A549 (cell line): ENCODE data around the gene TRAF7. TPM values are rescaled to one million over a fixed set of nuclear protein-coding genes. Genes with fewer than 3 reads are reported as not detected.

ENCODE experiments used
- ATAC-seq, 2 experiments: fragments of 200-7000 bp in 1 of 2; fragments of >200 bp in 1 of 2; cut with Nextera tagmentation in 1 of 2; cut with Tn5 transposase in 1 of 2; 3 replicates each; pipeline versions ENCODE4 v1.8.0 to v1.9.1; 2018 to 2020; ENCODE audit warnings: mild to moderate bottlenecking in 1 of 2, moderate library complexity in 1 of 2
- CTCF ChIA-PET: fragments of 300-600 bp; sonication (Branson Sonifier 250); formaldehyde crosslinking; extraction: SDS; loops from one replicate; lab custom pipeline; 2021; ENCODE audit warnings: antibody characterized with exemption, inconsistent platforms; lab: Yijun Ruan, JAX
- POLR2A ChIA-PET: fragments of 350-600 bp; formaldehyde crosslinking; extraction: SDS; loops from one replicate; lab custom pipeline; 2021; ENCODE audit warnings: antibody characterized with exemption, inconsistent platforms; lab: Yijun Ruan, JAX
- DNase-seq, 2 experiments: peaks; one replicate each; pipeline versions ENCODE4 v3.0.0 to v3.0.0-alpha.2; 2011 to 2016; ENCODE audit warnings: low read depth in 1 of 2, low spot score in 1 of 2
- FAIRE-seq: peaks from 2 replicates; lab custom pipeline; 2011; peaks lifted over from hg19 to GRCh38; lab: Jason Lieb, UNC
- H3K27ac ChIP-seq, 2 experiments: fragments of >200 bp; sonication (Bioruptor Twin); formaldehyde crosslinking; 3 replicates each; pipeline ENCODE4 v1.5.1; 2016 to 2017
- H3K4me1 ChIP-seq: fragments of >200 bp; sonication (Bioruptor Twin); formaldehyde crosslinking; 3 replicates; pipeline ENCODE4 v1.6.1; 2016
- H3K4me2 ChIP-seq: fragments of >200 bp; sonication (Bioruptor Twin); formaldehyde crosslinking; 3 replicates; pipeline ENCODE4 v1.6.1; 2016
- H3K4me3 ChIP-seq: fragments of >200 bp; sonication (Bioruptor Twin); formaldehyde crosslinking; 3 replicates; pipeline ENCODE4 v1.5.1; 2016
- H3K9me3 ChIP-seq: fragments of >200 bp; sonication (Bioruptor Twin); formaldehyde crosslinking; 3 replicates; pipeline ENCODE4 v1.6.1; 2016
- CBX8 ChIP-seq: fragments of 200-600 bp; sonication (generic); IDR thresholded peaks from 2 replicates; pipeline ENCODE4 v1.6.1; 2016
- CHD2 ChIP-seq: fragments of 150-350 bp; IDR thresholded peaks from 2 replicates; pipeline ENCODE4 v1.6.1; 2014; ENCODE audit warnings: low read length; ENCODE audit not compliant: partially characterized antibody
- CTCF ChIP-seq: fragments of >200 bp; sonication (Bioruptor Twin); formaldehyde crosslinking; IDR thresholded peaks from 3 replicates; pipeline ENCODE4 v1.5.1; 2016
- E2F6 ChIP-seq: IDR thresholded peaks from 2 replicates; pipeline ENCODE4 v1.6.1; 2012; ENCODE audit warnings: low read depth, borderline replicate concordance
- EHMT2 ChIP-seq: fragments of 200-600 bp; sonication (generic); IDR thresholded peaks from 2 replicates; pipeline ENCODE4 v1.6.1; 2016; ENCODE audit warnings: antibody characterized with exemption, low read depth, mild to moderate bottlenecking, moderate library complexity
- ELK1 ChIP-seq: fragments of 150-350 bp; IDR thresholded peaks from 2 replicates; pipeline ENCODE4 v1.6.1; 2014; ENCODE audit warnings: low read depth, mild to moderate bottlenecking, low read length
- EP300 ChIP-seq, 2 experiments: fragments of >200 bp; sonication (Bioruptor Twin); formaldehyde crosslinking; IDR thresholded peaks; 2 replicates in 1 of 2; 3 replicates in 1 of 2; pipeline ENCODE4 v1.6.1; 2016 to 2017
- FOSB ChIP-seq: fragments of 250-450 bp; sonication (Bioruptor Pico); IDR thresholded peaks from 2 replicates; pipeline ENCODE4 v1.5.0; 2020; ENCODE audit warnings: mild to moderate bottlenecking, moderate library complexity
- FOSL2 ChIP-seq, 2 experiments: fragments of 450-650 bp in 1 of 2; fragments of >200 bp in 1 of 2; sonication (Bioruptor Twin) in 1 of 2; formaldehyde crosslinking; IDR thresholded peaks; 2 replicates each; pipeline versions ENCODE4 v1.5.0 to v1.6.1; 2016 to 2020; ENCODE audit warnings: mild to moderate bottlenecking in 1 of 2, moderate library complexity in 1 of 2
- FOXS1 ChIP-seq: fragments of 250-450 bp; sonication (Bioruptor Pico); IDR thresholded peaks from 2 replicates; pipeline ENCODE4 v1.5.0; 2020; ENCODE audit warnings: mild to moderate bottlenecking, moderate library complexity
- HOXB5 ChIP-seq: fragments of 250-450 bp; sonication (Bioruptor Pico); IDR thresholded peaks from 2 replicates; pipeline ENCODE4 v1.5.0; 2020; ENCODE audit warnings: mild to moderate bottlenecking, moderate library complexity
- MAZ ChIP-seq: fragments of 150-350 bp; IDR thresholded peaks from 2 replicates; pipeline ENCODE4 v1.6.1; 2014; ENCODE audit warnings: antibody characterized with exemption, low read depth, low read length, borderline replicate concordance
- NFE2L2 ChIP-seq: fragments of 150-350 bp; conservative IDR thresholded peaks from 2 replicates; pipeline ENCODE4 v1.6.1; 2014; ENCODE audit warnings: low read length
- NR3C1 ChIP-seq: fragments of >200 bp; sonication (Bioruptor Twin); formaldehyde crosslinking; IDR thresholded peaks from 3 replicates; pipeline ENCODE4 v1.6.1; 2017
- POLR2A ChIP-seq: IDR thresholded peaks from 2 replicates; pipeline ENCODE4 v1.6.1; 2012; ENCODE audit warnings: mild to moderate bottlenecking, low read length
- RAD21 ChIP-seq, 2 experiments: fragments of >200 bp in 1 of 2; sonication (Bioruptor Twin) in 1 of 2; formaldehyde crosslinking in 1 of 2; IDR thresholded peaks in 1 of 2; conservative IDR thresholded peaks in 1 of 2; 2 replicates in 1 of 2; 3 replicates in 1 of 2; pipeline ENCODE4 v1.6.1; 2012 to 2018; ENCODE audit warnings: inconsistent platforms in 1 of 2
- RARB ChIP-seq: fragments of 250-450 bp; sonication (Bioruptor Pico); IDR thresholded peaks from 2 replicates; pipeline ENCODE4 v1.8.0; 2021; ENCODE audit warnings: mild to moderate bottlenecking, moderate library complexity
- RFX5 ChIP-seq: fragments of 450-650 bp; IDR thresholded peaks from 2 replicates; pipeline ENCODE4 v1.7.1; 2014; ENCODE audit warnings: antibody characterized with exemption, mild to moderate bottlenecking, moderate library complexity
- RNF2 ChIP-seq: fragments of 200-600 bp; sonication (generic); IDR thresholded peaks from 2 replicates; pipeline ENCODE4 v1.6.1; 2016; ENCODE audit warnings: low read depth, mild to moderate bottlenecking, antibody characterized with exemption, moderate library complexity, borderline replicate concordance
- TP53 ChIP-seq: fragments of 250-450 bp; sonication (Bioruptor Pico); IDR thresholded peaks from 2 replicates; pipeline ENCODE4 v1.5.0; 2021; ENCODE audit warnings: mild to moderate bottlenecking, moderate library complexity
- ZNF302 ChIP-seq: fragments of 250-450 bp; sonication (Bioruptor Pico); IDR thresholded peaks from 2 replicates; pipeline ENCODE4 v1.9.0; 2021; ENCODE audit warnings: inconsistent platforms, mild to moderate bottlenecking, moderate library complexity
- WGBS: methylation state at CpG from one replicate; pipeline ENCODE4 v1.1.6; 2017; ENCODE audit errors: missing lambda C conversion rate; 5-methylcytosine and 5-hydroxymethylcytosine counted together
- polyA plus RNA-seq, 4 experiments: library from polyadenylated mRNA; depleted of rRNA in 3 of 4; stranded (reverse); fragments of >200 nt; fragmentation: RNase III in 1 of 4; extraction: RNeasy Plus Mini Kit Qiagen cat#74134 plus additional on column Dnase treatment in 1 of 4; gene quantifications; 2 replicates in 3 of 4; 3 replicates in 1 of 4; pipeline ENCODE4 v1.2.3, GENCODE V29; 2011 to 2017
- TF ChIP-seq, protein P1 (sequence below): fragments of >200 bp; sonication (Bioruptor Twin); formaldehyde crosslinking; IDR thresholded peaks from 3 replicates; pipeline ENCODE4 v1.6.1; 2016
- TF ChIP-seq, protein P2 (sequence below): IDR thresholded peaks from 2 replicates; pipeline ENCODE4 v1.6.1; 2012
- TF ChIP-seq, protein P3 (sequence below): fragments of 200-600 bp; sonication (generic); IDR thresholded peaks from 2 replicates; pipeline ENCODE4 v1.6.1; 2016; ENCODE audit warnings: antibody characterized with exemption, mild to moderate bottlenecking, moderate library complexity

TRAF7 gene
- polyA plus RNA-seq, 2 of the 4 experiments (the other 2 are of a cell fraction) = 31.9 to 50.0 TPM

DNA sequence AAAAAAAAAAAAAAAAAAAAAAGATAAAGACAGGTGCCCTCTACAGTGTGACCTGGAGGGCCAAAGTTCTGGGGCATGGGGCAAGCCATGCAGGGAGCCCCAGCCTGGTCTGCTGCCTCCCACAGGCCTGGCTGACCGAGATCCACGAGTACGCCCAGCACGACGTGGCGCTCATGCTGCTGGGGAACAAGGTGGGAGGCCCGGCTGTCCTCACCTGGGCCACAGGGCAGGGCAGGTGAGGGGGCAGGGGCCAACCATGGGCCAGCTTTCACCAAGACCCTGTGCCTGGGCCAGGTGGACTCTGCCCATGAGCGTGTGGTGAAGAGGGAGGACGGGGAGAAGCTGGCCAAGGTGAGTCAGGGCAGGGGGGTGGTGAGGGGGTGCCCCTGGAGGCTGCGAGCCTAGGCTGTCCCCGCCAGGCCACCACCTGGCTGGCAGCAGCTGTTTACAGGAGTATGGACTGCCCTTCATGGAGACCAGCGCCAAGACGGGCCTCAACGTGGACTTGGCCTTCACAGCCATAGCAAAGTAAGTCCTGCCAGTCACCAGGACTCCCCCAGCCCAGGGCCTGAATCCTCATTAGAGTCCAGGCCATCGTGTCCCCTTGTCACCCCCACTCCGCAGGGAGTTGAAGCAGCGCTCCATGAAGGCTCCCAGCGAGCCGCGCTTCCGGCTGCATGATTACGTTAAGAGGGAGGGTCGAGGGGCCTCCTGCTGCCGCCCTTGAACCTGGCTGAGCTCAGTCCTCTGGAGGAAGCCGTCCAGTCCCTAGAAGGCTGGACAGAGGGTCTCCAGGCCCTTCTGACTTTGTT lies 2.7 kb upstream of the TRAF7 start (continued):
- TF ChIP-seq CTCF (no peak; the same call in 2 of the 3 replicates), ELK1 (no peak), RFX5 (no peak), ZNF302 (CRISPR knock-in tag) (no peak), POLR2A (0 out of 2 replicates have a peak, but pooled peaks have one; percentile 1), CHD2 (no peak), E2F6 (no peak), CBX8 (no peak), EHMT2 (no peak), TP53 (CRISPR knock-in tag) (0 out of 2 replicates have a peak, but pooled peaks have one; percentile 7)
- TF ChIP-seq, protein P1, sequence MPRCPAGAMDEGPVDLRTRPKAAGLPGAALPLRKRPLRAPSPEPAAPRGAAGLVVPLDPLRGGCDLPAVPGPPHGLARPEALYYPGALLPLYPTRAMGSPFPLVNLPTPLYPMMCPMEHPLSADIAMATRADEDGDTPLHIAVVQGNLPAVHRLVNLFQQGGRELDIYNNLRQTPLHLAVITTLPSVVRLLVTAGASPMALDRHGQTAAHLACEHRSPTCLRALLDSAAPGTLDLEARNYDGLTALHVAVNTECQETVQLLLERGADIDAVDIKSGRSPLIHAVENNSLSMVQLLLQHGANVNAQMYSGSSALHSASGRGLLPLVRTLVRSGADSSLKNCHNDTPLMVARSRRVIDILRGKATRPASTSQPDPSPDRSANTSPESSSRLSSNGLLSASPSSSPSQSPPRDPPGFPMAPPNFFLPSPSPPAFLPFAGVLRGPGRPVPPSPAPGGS = 0 out of 3 replicates have a peak, but pooled peaks have one; percentile 46

DNA sequence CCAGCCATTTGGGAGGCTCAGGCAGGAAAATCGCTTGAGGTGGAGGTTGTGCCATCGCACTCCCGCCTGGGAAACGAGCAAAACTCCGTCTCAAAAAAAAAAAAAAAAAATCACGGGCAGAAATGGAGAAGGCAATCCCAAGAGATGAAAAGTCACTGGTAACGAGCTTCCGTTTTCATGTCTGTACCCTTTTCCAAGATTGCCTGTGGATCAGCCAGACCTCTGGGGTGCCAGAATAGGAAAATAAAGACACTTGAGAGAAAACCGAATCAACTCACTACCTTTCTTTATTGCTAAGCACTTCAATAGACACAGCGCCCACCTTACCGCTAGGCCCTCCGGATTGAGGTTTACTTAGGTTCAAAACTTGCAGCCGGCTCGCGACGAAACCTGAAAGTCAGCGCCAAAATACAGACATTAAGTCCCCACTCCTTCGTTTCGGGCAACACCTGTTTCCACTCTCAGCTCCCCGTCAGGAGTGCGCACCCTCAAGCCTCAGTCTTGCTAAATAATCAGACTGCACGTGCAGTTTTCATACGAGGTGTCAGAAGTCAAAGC lies 970 bp upstream of the TRAF7 start:
- ChIA-PET CTCF (interaction anchor here (0.7 to 2.2 kb wide), 6 partner anchors 8 to 465 kb away, joined by 3 to 9 read pairs (median 3); partner anchors contain the start of gene ECI1), POLR2A (interaction anchor here (0.6 to 2.3 kb wide), 27 partner anchors 8 to 365 kb away, joined by 3 to 30 read pairs (median 8); partner anchors contain the start of genes AMDHD2, BRICD5, CASKIN1 and ECI1)
- DNase-seq = no peak
- 2% methylated on average over 23 of the region's 23 CpGs for WGBS
- no peak for ATAC-seq
- peaks cover 63% of the 10 kb centered on the region for H3K4me1 ChIP-seq
- peak overlapping the region; percentile 88 for H3K4me3 ChIP-seq
- H3K27ac ChIP-seq = peak overlapping the region; percentile 92 to 94
- H3K9me3 ChIP-seq = no peaks in the 10 kb centered on the region
- peak overlapping the region; percentile 99 for H3K4me2 ChIP-seq
- FAIRE-seq = no peak
- TF ChIP-seq EHMT2 (no peak), NFE2L2 (no peak), FOSL2 (IDR thresholded peaks at IDR 0.05) (no peak), FOSL2 (CRISPR knock-in tag; IDR thresholded peaks at IDR 0.05) (no peak), NR3C1 (no peak), FOSB (peak; percentile 66; the same call in 1 of the 2 replicates), HOXB5 (no peak), EP300 (IDR thresholded peaks at IDR 0.05) (no peak), FOXS1 (CRISPR knock-in tag) (no peak), RFX5 (no peak), ELK1 (no peak), MAZ (no peak), CBX8 (no peak), E2F6 (no peak), RARB (no peak), RNF2 (peak; percentile 87; the same call in 1 of the 2 replicates), RAD21 (conservative IDR thresholded peaks at IDR 0.05 in 1 of 2, IDR thresholded peaks at IDR 0.05 in 1 of 2) (no peak)
- TF ChIP-seq, protein P2, sequence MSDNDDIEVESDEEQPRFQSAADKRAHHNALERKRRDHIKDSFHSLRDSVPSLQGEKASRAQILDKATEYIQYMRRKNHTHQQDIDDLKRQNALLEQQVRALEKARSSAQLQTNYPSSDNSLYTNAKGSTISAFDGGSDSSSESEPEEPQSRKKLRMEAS = no peak
- TF ChIP-seq, protein P3, sequence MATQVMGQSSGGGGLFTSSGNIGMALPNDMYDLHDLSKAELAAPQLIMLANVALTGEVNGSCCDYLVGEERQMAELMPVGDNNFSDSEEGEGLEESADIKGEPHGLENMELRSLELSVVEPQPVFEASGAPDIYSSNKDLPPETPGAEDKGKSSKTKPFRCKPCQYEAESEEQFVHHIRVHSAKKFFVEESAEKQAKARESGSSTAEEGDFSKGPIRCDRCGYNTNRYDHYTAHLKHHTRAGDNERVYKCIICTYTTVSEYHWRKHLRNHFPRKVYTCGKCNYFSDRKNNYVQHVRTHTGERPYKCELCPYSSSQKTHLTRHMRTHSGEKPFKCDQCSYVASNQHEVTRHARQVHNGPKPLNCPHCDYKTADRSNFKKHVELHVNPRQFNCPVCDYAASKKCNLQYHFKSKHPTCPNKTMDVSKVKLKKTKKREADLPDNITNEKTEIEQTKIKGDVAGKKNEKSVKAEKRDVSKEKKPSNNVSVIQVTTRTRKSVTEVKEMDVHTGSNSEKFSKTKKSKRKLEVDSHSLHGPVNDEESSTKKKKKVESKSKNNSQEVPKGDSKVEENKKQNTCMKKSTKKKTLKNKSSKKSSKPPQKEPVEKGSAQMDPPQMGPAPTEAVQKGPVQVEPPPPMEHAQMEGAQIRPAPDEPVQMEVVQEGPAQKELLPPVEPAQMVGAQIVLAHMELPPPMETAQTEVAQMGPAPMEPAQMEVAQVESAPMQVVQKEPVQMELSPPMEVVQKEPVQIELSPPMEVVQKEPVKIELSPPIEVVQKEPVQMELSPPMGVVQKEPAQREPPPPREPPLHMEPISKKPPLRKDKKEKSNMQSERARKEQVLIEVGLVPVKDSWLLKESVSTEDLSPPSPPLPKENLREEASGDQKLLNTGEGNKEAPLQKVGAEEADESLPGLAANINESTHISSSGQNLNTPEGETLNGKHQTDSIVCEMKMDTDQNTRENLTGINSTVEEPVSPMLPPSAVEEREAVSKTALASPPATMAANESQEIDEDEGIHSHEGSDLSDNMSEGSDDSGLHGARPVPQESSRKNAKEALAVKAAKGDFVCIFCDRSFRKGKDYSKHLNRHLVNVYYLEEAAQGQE = no peak
